Activated CD4-positive, CD25-positive, alpha-beta regulatory T cell treated with anti-CD3 and anti-CD28 coated beads, Interleukin-2, amount 50 U/mL, for 72 hours (primary cell): Measurements from ENCODE around the gene SORBS1.
A peak's percentile ranks its signal among the peaks of the same experiment; 100 is the strongest.

Experiments used
- DNase-seq: peaks from one replicate; pipeline ENCODE4 v3.0.0; 2021

SORBS1 gene

GRCh38 chr10:95430231-95430951 lies 130.8 kb downstream of the SORBS1 start:
- peak; percentile 34 for DNase-seq

- DNase-seq: no peak
Measured at GRCh38 chr10:95429639-95430038, 131.5 kb downstream of the SORBS1 start.

- DNase-seq: no peak
Measured at GRCh38 chr10:95428701-95429100, 132.5 kb downstream of the SORBS1 start.

- no peak for DNase-seq
Measured at GRCh38 chr10:95426482-95426881, 134.7 kb downstream of the SORBS1 start.

- DNase-seq: no peak
Measured at GRCh38 chr10:95425592-95426465, 135.3 kb downstream of the SORBS1 start.

- no peak for DNase-seq
Measured at GRCh38 chr10:95423164-95424005, 137.8 kb downstream of the SORBS1 start.

GRCh38 chr10:95422233-95422632 lies 138.9 kb downstream of the SORBS1 start:
- no peak for DNase-seq

GRCh38 chr10:95421782-95422181 lies 139.4 kb downstream of the SORBS1 start:
- DNase-seq: no peak

GRCh38 chr10:95419399-95419798 lies 141.8 kb downstream of the SORBS1 start:
- no peak for DNase-seq

- no peak for DNase-seq
Measured at GRCh38 chr10:95416973-95417372, 144.2 kb downstream of the SORBS1 start.

GRCh38 chr10:95416270-95416669 lies 144.9 kb downstream of the SORBS1 start:
- DNase-seq: no peak

- DNase-seq: no peak
Measured at GRCh38 chr10:95415621-95416031, 145.5 kb downstream of the SORBS1 start.

GRCh38 chr10:95414844-95415485 lies 146.2 kb downstream of the SORBS1 start:
- no peak for DNase-seq

GRCh38 chr10:95414016-95414830 lies 146.9 kb downstream of the SORBS1 start:
- no peak for DNase-seq

- DNase-seq: no peak
Measured at GRCh38 chr10:95413588-95413987, 147.6 kb downstream of the SORBS1 start.

- DNase-seq: no peak
Measured at GRCh38 chr10:95411635-95412034, 149.5 kb downstream of the SORBS1 start.

GRCh38 chr10:95408983-95409873 lies 151.9 kb downstream of the SORBS1 start:
- no peak for DNase-seq

GRCh38 chr10:95408148-95408960 lies 152.8 kb downstream of the SORBS1 start:
- no peak for DNase-seq

GRCh38 chr10:95407546-95407945 lies 153.6 kb downstream of the SORBS1 start:
- DNase-seq: no peak
